NCI-H460 (cell line): ENCODE results near the gene DPF3. TPM values are rescaled to one million over a fixed set of nuclear protein-coding genes. Genes with fewer than 3 reads are reported as not detected.

Experiments
- DNase-seq: peaks from one replicate; pipeline ENCODE4 v3.0.0-alpha.2; 2016; ENCODE audit warnings: low read depth; ENCODE audit errors: extremely low read depth
- total RNA-seq: library from RNA; depleted of rRNA; stranded (reverse); fragments of >200 nt; shearing (Covaris generic); gene quantifications from 2 replicates; pipeline ENCODE4 v1.2.3, GENCODE V29; 2014

DPF3 gene
- total RNA-seq, 1 experiment from 2014 or later, result not detected

DNA sequence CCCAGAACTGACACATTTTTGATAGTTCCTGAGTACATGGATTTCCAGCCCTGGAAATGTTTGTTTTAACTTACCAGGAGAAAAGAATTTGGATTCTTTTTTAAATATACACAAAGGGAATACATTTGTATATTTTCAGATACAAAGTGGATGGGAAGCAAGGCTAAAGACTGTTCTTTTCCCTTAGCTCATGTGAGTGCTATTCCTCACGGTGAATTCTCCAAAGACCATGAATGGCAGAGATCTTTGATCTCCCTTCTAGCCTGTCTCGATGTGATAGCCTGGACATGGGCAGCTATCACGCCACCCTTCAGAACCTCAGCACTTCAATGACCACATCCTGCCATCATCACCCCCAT, 91.3 kb downstream of the DPF3 start:
- DNase-seq, result no peak

DNA sequence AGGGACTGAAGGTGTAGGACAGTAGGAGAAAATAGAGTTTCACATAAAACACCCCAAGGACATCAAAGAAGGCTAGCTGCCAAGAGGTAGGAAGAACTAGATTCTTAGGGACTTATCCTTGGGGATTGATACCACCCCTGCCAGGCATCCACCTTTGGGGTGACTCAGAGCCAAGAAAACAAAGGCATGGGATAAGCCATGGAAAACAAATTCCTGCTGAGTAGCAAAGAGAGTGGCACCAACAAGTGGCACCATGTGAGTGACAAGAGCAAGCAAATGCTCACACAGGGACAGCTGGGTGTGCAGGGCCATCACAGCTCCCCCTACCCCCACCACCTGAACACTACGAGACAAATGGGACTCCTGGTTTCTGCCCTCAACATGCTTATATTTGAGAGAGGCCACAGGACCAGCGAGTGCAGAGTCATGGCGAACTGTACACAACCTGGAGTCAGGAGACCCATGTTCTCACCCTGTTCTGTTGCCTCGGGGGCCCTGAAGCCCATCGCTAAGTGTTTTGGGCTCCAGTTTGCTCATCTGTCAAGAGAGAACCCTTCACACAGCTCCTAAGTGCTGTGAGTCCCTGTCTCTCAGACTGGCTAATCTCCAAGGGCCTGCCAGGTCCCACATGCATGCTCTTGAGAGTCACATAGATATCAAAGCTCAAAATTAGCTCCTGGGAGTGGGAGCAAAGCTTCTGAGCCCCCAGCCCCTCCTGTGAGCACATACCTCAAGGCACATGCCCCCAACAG, 91.9 kb downstream of the DPF3 start:
- DNase-seq, result no peak

DNA sequence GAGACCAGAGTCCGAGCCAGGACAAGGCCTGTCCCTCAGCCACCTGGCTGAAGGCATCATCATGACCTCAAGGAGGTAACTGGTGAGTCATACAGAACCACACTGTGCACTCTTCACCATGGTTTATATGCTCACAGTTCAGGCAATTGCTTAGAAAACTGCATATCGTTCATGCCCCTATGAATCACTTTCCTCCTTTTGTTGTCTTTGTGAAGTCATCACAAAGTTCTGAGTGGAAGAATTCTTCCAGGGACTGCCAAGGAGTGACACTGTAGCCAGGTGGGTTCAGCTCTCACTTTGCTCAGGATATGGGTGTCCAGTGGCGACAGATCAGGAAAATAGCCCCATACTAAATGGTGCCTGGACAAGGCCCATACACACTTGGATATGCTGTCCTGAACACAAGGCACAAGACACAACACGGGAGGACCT, 92.5 kb downstream of the DPF3 start:
- DNase-seq, result no peak

DNA sequence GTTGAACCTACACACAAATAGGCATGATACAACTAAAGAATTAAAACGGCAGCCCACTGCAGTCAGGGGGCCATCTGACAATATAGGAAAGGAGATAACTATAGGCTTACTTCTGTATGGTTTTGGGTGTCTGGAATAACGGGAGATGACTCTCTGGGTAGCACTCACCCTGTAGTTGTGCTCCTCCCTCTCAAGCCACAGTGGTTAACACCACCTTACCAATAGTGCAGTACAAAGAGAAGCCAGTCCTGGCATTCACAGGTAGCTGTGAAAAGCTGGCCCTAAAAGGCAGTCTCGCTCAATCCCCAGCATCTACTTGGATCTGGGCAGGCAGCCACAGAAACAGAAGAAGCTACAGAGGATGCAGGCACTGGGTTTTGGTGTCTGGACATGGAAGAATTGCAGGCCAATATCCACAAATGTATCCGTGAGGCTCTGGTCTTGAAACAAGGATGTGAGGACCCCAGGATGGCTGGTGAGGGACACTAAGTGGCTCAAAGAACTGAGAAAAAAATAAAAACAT, 93.0 kb downstream of the DPF3 start:
- DNase-seq, result no peak

DNA sequence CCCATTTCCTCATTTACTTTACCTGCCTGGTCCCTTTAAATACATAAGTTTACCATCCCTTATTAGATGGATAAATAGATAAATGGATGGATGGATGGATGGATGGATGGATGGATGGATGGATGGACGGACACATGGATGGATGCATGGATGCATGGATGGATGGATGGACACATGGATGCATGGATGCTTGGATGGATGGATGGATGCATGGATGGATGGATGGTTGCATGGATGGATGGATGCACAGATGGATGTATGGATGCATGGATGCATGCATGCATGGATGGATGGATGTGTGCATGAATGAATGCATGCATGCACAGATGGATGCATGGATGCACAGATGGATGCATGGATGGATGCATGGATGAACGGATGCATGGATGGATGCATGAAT, 93.6 kb downstream of the DPF3 start:
- DNase-seq, result no peak

DNA sequence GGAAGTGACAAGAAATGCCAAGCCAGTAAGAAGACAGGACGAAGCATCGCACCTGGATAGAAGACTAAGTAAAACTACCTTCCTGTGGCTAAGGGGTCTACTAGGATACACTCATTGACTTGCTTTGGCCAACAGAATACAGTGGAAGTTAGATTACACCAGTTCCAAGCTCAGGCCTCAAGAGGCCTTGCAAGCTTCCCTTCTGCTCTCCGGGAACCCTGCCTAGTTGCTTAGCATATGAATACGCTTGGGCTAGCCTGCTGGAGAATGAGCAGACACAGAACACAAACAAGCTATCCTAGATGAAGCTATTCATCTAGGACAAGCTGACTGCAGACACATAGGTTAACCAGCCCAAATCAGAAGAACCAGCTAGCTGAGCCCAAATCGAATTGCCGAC, 97.0 kb downstream of the DPF3 start:
- no peak for DNase-seq

DNA sequence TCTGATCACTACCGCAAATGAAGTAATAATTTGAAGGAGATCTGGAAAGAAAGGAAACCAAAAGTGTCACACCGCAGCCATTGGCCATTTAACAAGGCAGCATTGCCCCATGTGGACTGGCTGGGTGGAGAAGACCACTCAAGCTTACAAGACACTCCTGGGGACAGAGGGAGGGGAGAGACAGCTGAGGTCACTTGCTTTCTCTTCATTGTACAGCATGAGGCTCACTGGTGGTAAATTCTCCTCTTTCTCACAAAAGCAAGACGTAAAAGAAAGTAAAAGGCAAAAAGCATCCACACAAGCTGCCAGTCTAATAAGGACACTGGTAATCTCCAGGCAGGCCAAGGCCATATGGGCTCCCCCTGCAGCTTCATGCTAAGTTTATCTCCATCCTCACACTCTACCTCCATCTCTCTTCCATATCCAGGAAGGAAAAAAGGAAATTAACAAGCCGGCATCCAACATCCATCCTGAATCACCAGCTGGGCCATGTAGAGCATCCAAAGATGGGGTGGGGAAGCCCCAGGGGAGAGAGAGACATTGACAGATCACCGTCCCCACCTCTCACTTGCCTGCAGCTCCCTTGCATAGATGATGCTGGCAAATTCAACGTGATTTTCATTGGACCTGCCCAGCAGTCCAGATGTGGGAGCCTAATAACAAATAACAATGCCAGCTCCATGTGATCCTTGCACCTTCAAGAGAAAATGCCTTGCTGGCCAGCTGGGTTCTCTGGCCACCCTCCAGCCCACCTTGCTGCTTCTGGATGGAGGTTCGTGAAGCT, 100.6 kb downstream of the DPF3 start:
- no peak for DNase-seq

DNA sequence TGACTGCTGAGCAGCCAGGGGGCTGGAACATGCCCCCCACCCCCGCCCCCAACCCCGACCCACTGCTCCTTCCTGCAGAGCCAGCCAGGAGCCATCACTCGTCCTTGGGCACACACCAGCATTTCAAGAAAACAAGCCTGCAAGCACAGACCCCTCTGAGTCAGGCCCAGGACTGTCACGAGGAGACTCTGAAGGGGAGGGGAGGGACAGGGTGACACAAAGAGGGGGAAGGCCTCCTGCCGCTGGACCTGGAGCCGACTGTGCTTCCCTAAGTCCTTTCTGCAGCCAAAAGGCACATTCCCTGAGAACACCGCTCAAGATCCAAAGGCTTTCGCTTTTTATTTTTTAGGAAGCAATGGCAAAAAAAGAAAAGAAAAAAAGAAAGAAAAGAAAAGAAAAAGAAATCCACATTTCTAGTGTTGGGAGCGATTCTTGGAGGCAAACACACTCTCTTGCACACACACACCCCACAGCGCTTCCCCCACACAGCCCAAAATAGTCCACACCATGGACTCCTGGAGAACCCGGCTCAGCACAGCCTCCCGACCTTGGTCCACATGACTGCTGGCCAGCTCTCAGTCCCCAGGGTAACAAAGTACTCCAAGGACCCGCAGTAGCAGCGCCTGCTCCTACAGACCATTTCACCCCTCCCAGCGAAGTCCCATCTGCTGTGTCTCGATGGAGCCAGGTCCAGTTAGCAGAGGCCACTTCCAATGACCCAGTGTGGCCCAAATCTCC, 101.7 kb downstream of the DPF3 start:
- DNase-seq, result no peak

DNA sequence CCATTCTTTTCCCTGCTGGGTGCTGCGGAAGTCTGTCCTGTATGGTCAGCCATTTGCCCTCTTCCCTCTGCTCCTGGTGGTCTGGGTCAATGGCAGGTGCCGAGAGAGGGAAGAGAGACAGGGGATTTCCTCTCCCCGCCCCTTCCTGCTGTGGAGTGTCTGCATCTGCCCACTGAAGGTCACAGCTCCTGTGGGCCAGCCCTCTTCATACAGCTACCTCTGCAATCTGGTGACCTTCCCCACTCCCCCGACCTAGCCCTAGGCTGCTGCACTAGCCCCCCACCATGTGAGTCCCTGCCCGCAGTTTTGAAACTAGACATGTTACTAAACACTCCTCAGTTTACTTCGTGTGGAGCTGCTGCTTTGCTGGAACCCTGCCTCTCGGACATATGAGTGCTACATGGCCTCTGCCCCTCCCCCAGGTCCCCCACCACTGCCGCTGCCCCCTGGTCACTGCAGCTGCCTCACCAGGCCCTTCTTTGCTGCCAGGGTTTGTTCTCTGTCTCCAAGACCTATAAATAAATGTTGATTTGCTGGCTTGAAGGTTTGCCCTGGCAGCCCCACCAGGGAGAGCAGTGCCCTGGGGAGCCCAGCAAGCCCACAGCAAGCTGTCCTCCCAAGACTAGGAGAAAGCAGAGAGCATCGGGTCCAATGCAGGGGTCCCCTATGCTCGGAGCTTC, 102.9 kb downstream of the DPF3 start:
- DNase-seq, result no peak

DNA sequence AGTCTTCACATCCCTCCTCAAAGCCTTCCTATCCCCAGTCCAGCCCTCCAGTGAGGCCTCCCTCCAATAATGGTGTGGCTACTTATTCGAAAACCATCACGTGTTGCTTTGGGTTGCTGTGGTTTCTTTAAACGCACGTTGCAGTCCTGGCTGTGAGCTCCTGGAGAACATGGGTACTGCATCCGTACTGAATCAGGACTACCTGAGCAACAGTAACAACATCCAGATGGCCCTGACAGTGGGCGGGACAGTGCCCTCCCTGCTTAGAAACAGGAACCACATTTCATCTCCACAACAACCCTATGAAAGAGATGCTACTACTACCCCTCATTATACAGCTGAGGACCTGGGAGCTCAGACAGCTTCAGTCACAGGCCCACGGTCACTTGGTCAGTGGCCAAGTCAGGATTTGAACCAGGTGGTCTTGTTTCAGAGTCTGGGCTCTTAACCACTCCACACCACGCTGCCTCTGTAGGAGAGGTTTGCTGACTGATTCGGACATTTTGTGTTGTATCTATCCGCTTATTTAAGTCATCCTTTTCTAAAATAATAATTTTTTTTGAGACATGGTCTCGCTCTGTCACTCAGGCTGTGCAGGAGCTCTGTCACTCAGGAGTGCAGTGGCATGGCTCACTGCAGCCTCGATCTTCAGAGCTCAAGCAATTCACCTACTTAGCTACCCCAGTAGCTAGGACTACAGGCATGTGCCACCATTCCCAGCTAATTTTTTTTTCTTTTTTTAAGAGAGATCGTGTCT, 104.8 kb downstream of the DPF3 start:
- no peak for DNase-seq

DNA sequence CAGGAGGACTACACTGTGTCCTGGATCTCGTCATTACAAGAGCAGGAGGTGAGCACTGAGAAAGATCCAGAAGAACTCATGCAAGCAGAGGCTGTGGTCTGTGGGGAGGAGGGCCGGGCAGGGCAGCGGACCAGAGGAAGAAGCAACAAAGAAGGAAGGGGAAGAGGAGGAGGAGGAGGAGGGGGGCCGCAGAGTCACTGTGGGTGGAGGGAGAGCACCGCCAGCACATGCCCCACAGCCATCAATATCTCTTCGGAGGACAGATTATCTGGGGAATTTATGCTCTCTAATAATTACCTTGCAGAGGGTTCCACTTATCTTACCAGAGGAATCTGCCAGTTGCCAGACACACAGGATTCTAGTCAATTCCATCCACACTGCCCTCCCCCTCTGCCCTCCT, 105.6 kb downstream of the DPF3 start:
- DNase-seq, result no peak

DNA sequence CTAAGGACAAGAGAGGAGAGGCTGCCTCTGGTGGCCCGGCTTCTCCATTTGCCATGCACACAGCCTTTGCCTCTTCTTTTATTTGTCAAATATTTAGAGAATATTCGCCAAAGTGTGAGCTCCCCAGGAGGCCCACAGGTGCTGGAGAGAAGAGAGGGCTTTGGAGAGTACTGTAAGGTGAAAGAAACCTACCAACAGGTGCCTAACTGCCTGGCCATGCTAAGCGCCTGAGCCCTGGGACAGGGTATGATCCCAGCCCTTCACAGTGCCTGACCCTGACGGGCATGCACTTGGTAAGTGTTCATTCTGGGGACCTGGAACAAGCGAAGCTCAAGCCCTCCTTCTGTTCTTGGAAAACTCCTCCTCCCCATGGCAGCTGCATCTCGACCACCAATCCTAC, 106.1 kb downstream of the DPF3 start:
- no peak for DNase-seq

DNA sequence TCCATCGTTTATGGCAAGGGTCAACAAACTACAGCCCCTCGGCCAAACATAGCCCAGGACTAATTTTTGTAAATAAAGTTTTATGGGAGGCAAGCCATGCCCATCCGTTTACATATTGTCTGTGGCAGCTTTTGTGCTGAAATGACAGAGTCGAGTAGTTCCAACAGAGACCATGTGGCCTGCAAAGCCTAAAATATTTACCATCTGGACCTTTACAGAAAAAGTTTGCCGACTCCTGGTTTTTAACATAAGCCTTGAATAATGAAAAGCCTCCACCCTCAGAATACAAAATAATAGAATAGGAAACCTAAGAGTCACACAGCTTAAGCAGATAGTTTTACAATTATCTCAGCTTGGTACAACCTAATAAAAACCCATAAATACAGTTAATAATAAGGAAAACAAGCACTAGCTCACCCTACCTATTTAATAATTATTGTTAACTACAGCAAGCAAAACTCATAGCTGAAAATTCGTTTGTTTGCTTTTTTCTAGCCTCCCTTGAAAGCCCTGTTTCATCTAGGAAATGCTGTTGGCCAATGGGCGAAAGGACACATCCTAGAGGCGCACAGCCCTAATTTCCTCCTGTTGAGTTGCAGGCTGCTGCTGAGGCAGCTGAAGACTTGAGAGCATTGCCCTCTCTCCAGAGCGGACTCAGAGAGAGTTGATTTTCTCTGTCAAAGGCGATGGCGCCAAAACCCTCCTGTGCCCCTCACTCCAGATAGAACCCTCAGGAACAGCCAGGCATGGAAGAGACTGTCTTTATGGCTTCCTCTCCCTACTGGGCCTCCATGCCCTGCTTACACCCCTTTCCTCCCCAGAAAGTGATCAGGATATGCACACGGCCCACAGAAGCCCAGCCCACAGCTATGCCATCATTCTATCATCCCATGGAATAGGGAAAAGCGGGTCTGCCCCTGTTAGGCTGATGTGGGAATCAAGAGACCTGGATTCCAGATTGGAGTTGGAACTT, 107.2 kb downstream of the DPF3 start:
- no peak for DNase-seq

DNA sequence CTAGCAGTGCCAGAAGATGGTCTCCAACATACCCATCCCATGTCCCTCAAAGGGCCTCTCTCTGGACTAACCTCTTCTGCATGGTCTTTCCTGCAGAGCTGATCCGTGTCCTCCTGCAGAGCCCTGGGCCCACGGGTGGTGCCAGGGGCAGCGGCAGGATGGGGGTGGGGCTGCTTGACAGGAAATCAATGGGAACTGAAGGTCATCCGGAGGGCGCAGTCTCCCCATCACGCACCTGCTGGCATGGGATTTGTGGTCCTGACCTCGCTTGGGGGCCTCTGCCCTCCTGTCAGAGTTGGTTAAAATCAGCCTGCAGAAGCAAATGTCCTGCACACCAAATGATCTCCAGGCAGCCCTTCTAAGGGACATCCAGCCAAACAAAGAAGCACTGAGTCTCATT, 110.2 kb downstream of the DPF3 start:
- DNase-seq, result no peak

DNA sequence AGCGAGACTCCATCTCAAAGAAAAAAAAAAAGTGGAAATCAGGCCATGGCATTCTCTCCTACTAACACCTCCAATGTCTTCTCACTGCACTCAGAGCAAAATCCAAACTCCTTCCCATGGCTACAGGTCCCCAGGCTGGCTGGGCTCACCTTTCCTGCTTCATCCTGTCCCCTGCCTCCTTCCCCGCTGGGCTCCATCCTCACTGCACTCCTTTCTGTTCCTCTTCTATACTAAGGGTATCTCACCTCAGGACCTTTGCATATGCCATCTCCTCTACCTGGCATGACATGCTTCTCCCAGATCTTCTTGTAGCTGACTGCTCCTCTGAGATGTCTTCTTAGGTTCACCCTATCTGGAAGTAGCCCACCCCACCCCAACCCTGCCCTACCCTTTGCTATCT, 111.1 kb downstream of the DPF3 start:
- no peak for DNase-seq

DNA sequence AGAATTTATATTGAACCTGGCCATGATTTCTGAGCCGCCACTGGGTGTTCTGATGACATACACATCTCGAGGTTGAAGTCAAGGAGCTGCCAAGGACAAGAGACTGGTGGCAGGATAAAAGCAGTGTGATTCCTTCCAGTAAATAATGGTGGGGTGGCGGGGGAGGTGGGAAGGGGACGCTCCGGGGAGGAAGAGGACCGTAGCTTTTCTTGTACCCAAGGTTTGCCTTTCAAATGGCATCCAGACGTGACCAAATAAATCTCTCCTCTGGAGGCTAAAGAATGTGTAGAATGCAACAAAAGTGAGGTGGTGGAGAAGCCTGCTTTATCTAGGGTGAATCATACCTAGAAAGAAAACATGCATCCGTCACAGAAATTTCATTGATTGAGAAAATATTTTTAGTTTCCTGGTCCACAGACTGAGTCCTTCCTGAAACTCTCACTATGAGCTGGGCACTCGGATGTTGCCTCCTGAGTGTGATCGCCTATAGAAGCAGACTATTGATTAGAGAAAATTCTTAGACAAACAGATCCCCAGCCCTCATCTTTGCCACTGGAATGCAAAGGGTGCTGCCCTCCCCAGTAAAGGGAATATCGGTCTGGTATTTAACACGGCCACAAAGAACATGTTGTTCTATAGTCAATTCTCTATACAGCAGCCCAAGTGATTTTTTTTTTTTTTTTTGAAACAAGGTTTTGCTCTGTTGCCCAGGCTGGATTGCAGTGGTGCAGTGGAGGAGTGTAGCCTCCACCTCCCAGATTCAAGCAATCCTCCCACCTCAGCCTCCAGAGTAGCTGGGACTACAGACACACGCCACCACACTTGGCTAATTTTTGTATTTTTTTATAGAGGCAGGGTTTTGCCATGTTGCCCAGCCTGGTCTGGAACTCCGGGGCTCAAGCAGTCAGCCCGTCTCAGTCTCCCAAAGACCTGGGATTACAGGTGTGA, 112.1 kb downstream of the DPF3 start:
- no peak for DNase-seq

DNA sequence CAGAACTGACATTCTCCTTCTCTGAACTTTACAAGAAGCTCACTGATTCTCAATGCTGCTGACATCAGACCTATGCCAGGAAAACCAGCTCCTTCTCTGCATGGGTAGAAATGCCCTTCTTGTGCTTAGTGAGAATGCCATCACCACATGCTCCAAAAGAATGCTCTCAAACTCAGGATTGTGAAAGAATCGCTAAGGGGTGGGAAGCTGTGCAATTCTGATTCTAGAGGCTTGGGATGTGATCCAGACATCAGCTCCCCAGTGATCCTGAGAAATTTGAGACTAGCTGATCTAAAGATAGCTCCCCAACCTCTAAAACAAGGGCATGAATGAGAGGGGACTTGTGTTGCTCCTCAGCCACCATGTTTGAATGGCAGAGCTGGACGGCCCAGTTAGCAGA, 113.2 kb downstream of the DPF3 start:
- no peak for DNase-seq

DNA sequence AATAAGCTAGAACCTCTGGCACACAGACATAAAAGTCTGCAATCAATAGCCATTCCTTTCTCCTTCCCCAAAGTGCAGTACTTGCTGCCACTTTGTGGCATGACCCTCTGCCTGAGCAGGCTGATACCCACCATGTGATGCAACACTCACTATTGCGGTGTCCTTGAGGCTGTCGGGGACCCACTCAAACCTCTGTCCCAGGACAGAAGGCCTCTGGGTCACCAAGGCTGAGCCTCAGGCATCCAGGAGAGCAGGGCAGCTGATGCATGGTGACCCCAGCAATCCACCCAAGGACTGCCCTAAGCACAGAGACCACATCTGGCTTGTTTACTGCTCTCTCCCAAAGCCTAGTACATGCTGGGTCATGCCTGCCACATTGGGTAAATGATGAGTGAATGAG, 114.2 kb downstream of the DPF3 start:
- DNase-seq, result no peak
